Breast epithelium (tissue), 3 donors: ENCODE results near the gene TANGO6.

Source experiments
- CTCF ChIP-seq, 3 donors: fragments of 450-650 bp; IDR thresholded peaks; one replicate each; pipeline ENCODE4 v1.5.1; 2016 to 2017; ENCODE audit warnings: antibody characterized with exemption in 3 of 3, mild to moderate bottlenecking in 3 of 3, moderate library complexity in 3 of 3
- POLR2AphosphoS5 ChIP-seq, 3 donors: sonication (generic); formaldehyde crosslinking; IDR thresholded peaks; one replicate each; pipeline ENCODE4 v1.6.1; 2017; ENCODE audit warnings: antibody characterized with exemption in 3 of 3

- no peak for TF ChIP-seq CTCF (IDR thresholded peaks at IDR 0.05)
- no peak for TF ChIP-seq POLR2AphosphoS5 (IDR thresholded peaks at IDR 0.05)
Observed at GRCh38 chr16:69079697-69080096, 236.4 kb downstream of the TANGO6 start.
